ENCODE measurements around the gene PCSK6. TPM values are rescaled to one million over a fixed set of nuclear protein-coding genes. Genes with fewer than 3 reads are reported as not detected.

The PCSK6 gene
- total RNA-seq, 1 donor from 2014 or later = 1.8 TPM

GRCh38 chr15:101255615-101256241 lies 233.8 kb downstream of the PCSK6 start:
- no peak for TF ChIP-seq CTCF (IDR thresholded peaks at IDR 0.05; ENCODE audit: unreplicated experiment)
- peaks cover 18% of the 10 kb centered on the region for H3K4me1 Mint-ChIP-seq (ENCODE audit: low read depth)
- no peak for DNase-seq (ENCODE audit: low spot score, unreplicated experiment)
- no peaks in the 10 kb centered on the region for H3K36me3 Mint-ChIP-seq (ENCODE audit: insufficient read depth)
- peak overlapping the region; percentile 59 for H3K27ac Mint-ChIP-seq
- no peak overlapping the region for H3K4me3 Mint-ChIP-seq (ENCODE audit: low read depth)
- peaks cover 25% of the 10 kb centered on the region for H3K27me3 Mint-ChIP-seq
- no peaks in the 10 kb centered on the region for H3K9me3 Mint-ChIP-seq (ENCODE audit: low read depth)

GRCh38 chr15:101255051-101255395 lies 234.5 kb downstream of the PCSK6 start:
- H3K9me3 Mint-ChIP-seq (ENCODE audit: low read depth) = no peaks in the 10 kb centered on the region

GRCh38 chr15:101254157-101255050 lies 235.1 kb downstream of the PCSK6 start:
- H3K27me3 Mint-ChIP-seq = peaks cover 22% of the 10 kb centered on the region
- H3K9me3 Mint-ChIP-seq (ENCODE audit: low read depth) = no peaks in the 10 kb centered on the region
- no peaks in the 10 kb centered on the region for H3K36me3 Mint-ChIP-seq (ENCODE audit: insufficient read depth)
- no peak for DNase-seq (ENCODE audit: low spot score, unreplicated experiment)
- H3K4me1 Mint-ChIP-seq (ENCODE audit: low read depth) = peaks cover 29% of the 10 kb centered on the region
- no peak overlapping the region for H3K4me3 Mint-ChIP-seq (ENCODE audit: low read depth)
- H3K27ac Mint-ChIP-seq = no peak overlapping the region
- TF ChIP-seq CTCF (IDR thresholded peaks at IDR 0.05; ENCODE audit: unreplicated experiment) = no peak

More at GRCh38 chr15:101255051-101255395, 234.5 kb downstream of the PCSK6 start:
- peaks cover 25% of the 10 kb centered on the region for H3K4me1 Mint-ChIP-seq (ENCODE audit: low read depth)
- peaks cover 24% of the 10 kb centered on the region for H3K27me3 Mint-ChIP-seq
- no peak overlapping the region for H3K27ac Mint-ChIP-seq
- no peak overlapping the region for H3K4me3 Mint-ChIP-seq (ENCODE audit: low read depth)
- no peak for DNase-seq (ENCODE audit: low spot score, unreplicated experiment)
- no peaks in the 10 kb centered on the region for H3K36me3 Mint-ChIP-seq (ENCODE audit: insufficient read depth)
- no peak for TF ChIP-seq CTCF (IDR thresholded peaks at IDR 0.05; ENCODE audit: unreplicated experiment)

Other genes starting within 250 kb of the PCSK6 start
- gene CHSY1, start 237.7 kb downstream of the PCSK6 start, total RNA-seq = 33.2 and 36.7 TPM in 2 replicates
- 44.7 and 51.9 TPM in 2 replicates for gene SELENOS, start 212.2 kb downstream of the PCSK6 start, total RNA-seq
- 70.6 and 78.6 TPM in 2 replicates for gene SNRPA1, start 194.5 kb downstream of the PCSK6 start, total RNA-seq
- 49.3 and 49.5 TPM in 2 replicates for gene TM2D3, start 162.7 kb upstream of the PCSK6 start, total RNA-seq
- 19.5 and 21.5 TPM in 2 replicates for gene TARS3, start 234.8 kb upstream of the PCSK6 start, total RNA-seq

Data from progenitor cell of endocrine pancreas (in vitro differentiated cells).